SU-DHL-6 (cell line): Measurements from ENCODE around the gene FMNL3.

Experiments used
- H2AFZ ChIP-seq: fragments of 200-600 bp; sonication (generic); 2 replicates; pipeline ENCODE4 v1.6.1; 2014; ENCODE audit warnings: low read depth, mild to moderate bottlenecking, moderate library complexity, mixed read lengths, antibody characterized with exemption, low read length; ENCODE audit not compliant: severe bottlenecking
- H3F3A ChIP-seq: fragments of 200-600 bp; shearing (Covaris generic); 2 replicates; pipeline ENCODE4 v1.6.0; 2016; ENCODE audit warnings: antibody characterized with exemption, mild to moderate bottlenecking; ENCODE audit not compliant: insufficient read depth
- H3K27ac ChIP-seq: fragments of 200-600 bp; sonication (generic); 2 replicates; pipeline ENCODE4 v1.5.1; 2016; ENCODE audit warnings: low read depth, mild to moderate bottlenecking, low read length, moderate library complexity, mixed read lengths
- H3K27me3 ChIP-seq: fragments of 200-600 bp; sonication (generic), shearing (Covaris generic); 2 replicates; pipeline ENCODE4 v1.6.0; 2014; ENCODE audit warnings: mild to moderate bottlenecking, low read length
- H3K36me3 ChIP-seq: fragments of 200-600 bp; sonication (generic); 2 replicates; pipeline ENCODE4 v1.6.1; 2014; ENCODE audit warnings: mild to moderate bottlenecking, low read length, mixed read lengths
- H3K4me2 ChIP-seq: fragments of 300-600, 200-600 bp; shearing (Covaris generic), sonication (generic); 2 replicates; pipeline ENCODE4 v1.6.0; 2014; ENCODE audit warnings: low read length, low read depth, mild to moderate bottlenecking; ENCODE audit not compliant: poor library complexity, severe bottlenecking
- H3K4me3 ChIP-seq: fragments of 200-600 bp; sonication (generic); 2 replicates; pipeline ENCODE4 v1.5.1; 2014; ENCODE audit warnings: antibody characterized with exemption, low read length, mild to moderate bottlenecking, mixed read lengths; ENCODE audit not compliant: insufficient read depth, poor library complexity, severe bottlenecking
- H3K79me2 ChIP-seq: fragments of 200-600 bp; sonication (generic); 2 replicates; pipeline ENCODE4 v1.6.1; 2014; ENCODE audit warnings: mild to moderate bottlenecking, low read length, moderate library complexity; ENCODE audit not compliant: insufficient read depth
- H3K9ac ChIP-seq: fragments of 200-600 bp; sonication (generic); 2 replicates; pipeline ENCODE4 v1.7.0; 2014; ENCODE audit warnings: mild to moderate bottlenecking, low read length
- H3K9me2 ChIP-seq: fragments of 200-600 bp; sonication (generic); replicated peaks from 2 replicates; pipeline ENCODE4 v1.6.1; 2014; ENCODE audit warnings: low read length; ENCODE audit not compliant: insufficient read depth
- H3K9me3 ChIP-seq: fragments of 200-600 bp; sonication (generic); 2 replicates; pipeline ENCODE4 v1.6.1; 2014; ENCODE audit warnings: low read length, mixed read lengths; ENCODE audit not compliant: insufficient read depth
- H4K20me1 ChIP-seq: fragments of 200-600 bp; sonication (generic); 2 replicates; pipeline ENCODE4 v1.6.1; 2014; ENCODE audit warnings: low read depth, mild to moderate bottlenecking, antibody characterized with exemption, low read length, moderate library complexity, mixed read lengths
- CTCF ChIP-seq: fragments of 200-600 bp; sonication (generic); IDR thresholded peaks from one replicate; pipeline ENCODE4 v1.5.1; 2017; ENCODE audit warnings: antibody characterized with exemption, mild to moderate bottlenecking, low read length, moderate library complexity; ENCODE audit not compliant: insufficient read depth, poor library complexity, severe bottlenecking
- EZH2phosphoT487 ChIP-seq: fragments of 200-600 bp; sonication (generic), shearing (Covaris generic); conservative IDR thresholded peaks from 2 replicates; pipeline ENCODE4 v1.6.1; 2018; ENCODE audit warnings: mild to moderate bottlenecking, antibody characterized with exemption, low read length, moderate library complexity, mixed read lengths

Gene FMNL3

GRCh38 chr12:49659753-49660152 is 47.5 kb downstream of the FMNL3 start:
- Histone ChIP-seq H3K27me3 (no peaks in the 10 kb centered on the region), H3K36me3 (no peaks in the 10 kb centered on the region), H3K9me3 (no peaks in the 10 kb centered on the region), H2AFZ (no peak overlapping the region), H3K4me3 (no peak overlapping the region), H4K20me1 (no peaks in the 10 kb centered on the region), H3F3A (no peaks in the 10 kb centered on the region), H3K27ac (0 out of 2 replicates have a peak overlapping the region, but pooled peaks have one; percentile 17), H3K4me2 (no peak overlapping the region), H3K9ac (no peak overlapping the region), H3K79me2 (no peaks in the 10 kb centered on the region), H3K9me2 (no peaks in the 10 kb centered on the region)
- TF ChIP-seq CTCF, result no peak
- no peak for TF ChIP-seq EZH2phosphoT487

- Histone ChIP-seq H3K9me2 (no peaks in the 10 kb centered on the region), H4K20me1 (no peaks in the 10 kb centered on the region), H3K27ac (no peak overlapping the region), H3K79me2 (no peaks in the 10 kb centered on the region), H3K27me3 (no peaks in the 10 kb centered on the region), H3K9me3 (no peaks in the 10 kb centered on the region), H3F3A (no peaks in the 10 kb centered on the region), H3K36me3 (no peaks in the 10 kb centered on the region), H3K9ac (no peak overlapping the region), H3K4me2 (no peak overlapping the region), H2AFZ (no peak overlapping the region), H3K4me3 (no peak overlapping the region)
- TF ChIP-seq EZH2phosphoT487, result no peak
- TF ChIP-seq CTCF, result no peak
These were observed 48.9 kb downstream of the FMNL3 start for GRCh38 chr12:49658276-49658675.

GRCh38 chr12:49655595-49656236 is 51.5 kb downstream of the FMNL3 start:
- no peak overlapping the region for H3K9ac ChIP-seq
- no peaks in the 10 kb centered on the region for H3K36me3 ChIP-seq

More at GRCh38 chr12:49655595-49656236, 51.5 kb downstream of the FMNL3 start:
- Histone ChIP-seq H3K27me3 (no peaks in the 10 kb centered on the region), H2AFZ (no peak overlapping the region), H4K20me1 (no peaks in the 10 kb centered on the region), H3K4me3 (no peak overlapping the region), H3K9me3 (no peaks in the 10 kb centered on the region), H3F3A (no peaks in the 10 kb centered on the region), H3K79me2 (no peaks in the 10 kb centered on the region), H3K4me2 (no peak overlapping the region), H3K9me2 (no peaks in the 10 kb centered on the region), H3K27ac (no peak overlapping the region)
- TF ChIP-seq CTCF (no peak), EZH2phosphoT487 (no peak)
